ENCODE data around the gene CLK3. TPM values are rescaled to one million over a fixed set of nuclear protein-coding genes. Genes with fewer than 3 reads are reported as not detected.

CLK3 gene
- 51.3 and 53.2 TPM in 2 replicates for total RNA-seq
- long read RNA-seq, transcript CLK3-202 (13 exons, 2,621 nt), result major isoform, 106 of 158 reads
- long read RNA-seq, partial matches to known transcripts, result 28 of 158 reads
- long read RNA-seq, other reads (novel, unspliced or antisense), result 20 of 158 reads

- DNase-seq (ENCODE audit: extremely low spot score, unreplicated experiment), result peak; percentile 98
- no peak for TF ChIP-seq CTCF (IDR thresholded peaks at IDR 0.05)
- H3K9me3 Mint-ChIP-seq (ENCODE audit: unreplicated experiment), result no peaks in the 10 kb centered on the region
- H3K27ac Mint-ChIP-seq (ENCODE audit: unreplicated experiment), result peak within 1 kb of the TSS; percentile 93
- peak within 1 kb of the TSS; percentile 90 for H3K4me3 Mint-ChIP-seq (ENCODE audit: unreplicated experiment)
- H3K4me1 Mint-ChIP-seq (ENCODE audit: unreplicated experiment), result peaks cover 21% of the 10 kb centered on the region
- H3K27me3 Mint-ChIP-seq (ENCODE audit: unreplicated experiment), result peaks cover 2% of the 10 kb centered on the region
- H3K36me3 Mint-ChIP-seq (ENCODE audit: unreplicated experiment), result peaks cover 4% of the 10 kb centered on the region
Measured at GRCh38 chr15:74615508-74616365, at the start of gene CLK3. Gene CLK3 (plus strand): TSS chr15:74615836. CDS start chr15:74619197, 3,361 bp downstream.

- no peak for TF ChIP-seq CTCF (IDR thresholded peaks at IDR 0.05)
- Mint-ChIP-seq H3K4me1 (ENCODE audit: unreplicated experiment) (peaks cover 18% of the 10 kb centered on the region), H3K9me3 (ENCODE audit: unreplicated experiment) (no peaks in the 10 kb centered on the region), H3K36me3 (ENCODE audit: unreplicated experiment) (peaks cover 7% of the 10 kb centered on the region), H3K27me3 (ENCODE audit: unreplicated experiment) (no peaks in the 10 kb centered on the region), H3K27ac (ENCODE audit: unreplicated experiment) (no peak overlapping the region), H3K4me3 (ENCODE audit: unreplicated experiment) (no peak overlapping the region)
- DNase-seq (ENCODE audit: extremely low spot score, unreplicated experiment), result no peak
Measured at GRCh38 chr15:74568594-74568993, 47.0 kb upstream of the CLK3 start.

GRCh38 chr15:74569731-74570070 is 45.9 kb upstream of the CLK3 start:
- H3K27ac Mint-ChIP-seq (ENCODE audit: unreplicated experiment), result no peak overlapping the region
- DNase-seq (ENCODE audit: extremely low spot score, unreplicated experiment), result no peak

GRCh38 chr15:74571191-74571590 is 44.4 kb upstream of the CLK3 start:
- no peaks in the 10 kb centered on the region for H3K27me3 Mint-ChIP-seq (ENCODE audit: unreplicated experiment)
- no peak overlapping the region for H3K27ac Mint-ChIP-seq (ENCODE audit: unreplicated experiment)
- no peak overlapping the region for H3K4me3 Mint-ChIP-seq (ENCODE audit: unreplicated experiment)
- no peaks in the 10 kb centered on the region for H3K9me3 Mint-ChIP-seq (ENCODE audit: unreplicated experiment)
- H3K4me1 Mint-ChIP-seq (ENCODE audit: unreplicated experiment), result peaks cover 13% of the 10 kb centered on the region
- no peak for DNase-seq (ENCODE audit: extremely low spot score, unreplicated experiment)
- H3K36me3 Mint-ChIP-seq (ENCODE audit: unreplicated experiment), result peaks cover 12% of the 10 kb centered on the region
- TF ChIP-seq CTCF (IDR thresholded peaks at IDR 0.05), result no peak

More at GRCh38 chr15:74569731-74570070, 45.9 kb upstream of the CLK3 start:
- Mint-ChIP-seq H3K4me3 (ENCODE audit: unreplicated experiment) (no peak overlapping the region), H3K36me3 (ENCODE audit: unreplicated experiment) (peaks cover 12% of the 10 kb centered on the region), H3K4me1 (ENCODE audit: unreplicated experiment) (peaks cover 18% of the 10 kb centered on the region), H3K9me3 (ENCODE audit: unreplicated experiment) (no peaks in the 10 kb centered on the region), H3K27me3 (ENCODE audit: unreplicated experiment) (no peaks in the 10 kb centered on the region)
- no peak for TF ChIP-seq CTCF (IDR thresholded peaks at IDR 0.05)

- no peak overlapping the region for H3K4me3 Mint-ChIP-seq (ENCODE audit: unreplicated experiment)
- H3K36me3 Mint-ChIP-seq (ENCODE audit: unreplicated experiment), result peaks cover 15% of the 10 kb centered on the region
- no peaks in the 10 kb centered on the region for H3K9me3 Mint-ChIP-seq (ENCODE audit: unreplicated experiment)
- H3K27ac Mint-ChIP-seq (ENCODE audit: unreplicated experiment), result no peak overlapping the region
- no peaks in the 10 kb centered on the region for H3K27me3 Mint-ChIP-seq (ENCODE audit: unreplicated experiment)
- H3K4me1 Mint-ChIP-seq (ENCODE audit: unreplicated experiment), result no peaks in the 10 kb centered on the region
- DNase-seq (ENCODE audit: extremely low spot score, unreplicated experiment), result no peak
- no peak for TF ChIP-seq CTCF (IDR thresholded peaks at IDR 0.05)
Measured at GRCh38 chr15:74573987-74574386, 41.6 kb upstream of the CLK3 start.
